HCT116 (cell line): Measurements from ENCODE around the gene NIN. TPM values are rescaled to one million over a fixed set of nuclear protein-coding genes. Genes with fewer than 3 reads are reported as not detected.

ENCODE experiments used
- ATAC-seq: fragments of 200-7000 bp; cut with Tn5 transposase; 2 replicates; pipeline ENCODE4 v1.9.1; 2020; ENCODE audit warnings: mild to moderate bottlenecking, moderate library complexity
- BruUV-seq: library from RNA; stranded (reverse); fragments of 400-500 nt; replicated peaks from 2 replicates; lab custom pipeline; 2021; lab: Mats Ljungman, UMichigan
- CTCF ChIA-PET: fragments of 300-600 bp; sonication (Branson Sonifier 250); formaldehyde crosslinking; loops from one replicate; lab custom pipeline; 2021; ENCODE audit warnings: antibody characterized with exemption; lab: Charles Lee
- POLR2A ChIA-PET: fragments of 300-600, 350-600 bp; sonication (Branson Sonifier 250); formaldehyde crosslinking; loops from one replicate; lab custom pipeline; 2021; ENCODE audit warnings: antibody characterized with exemption; lab: Charles Lee
- RAD21 ChIA-PET, 2 experiments: fragments of 300-600 bp; sonication (Branson Sonifier 250); formaldehyde crosslinking; loops; one replicate each; lab custom pipeline; 2023; ENCODE audit warnings: low total read pairs in 2 of 2; ENCODE audit not compliant: uncharacterized antibody in 2 of 2, unreplicated experiment in 2 of 2, low non-redundant PET in 1 of 2; lab: Charles Lee
- DNase-seq: peaks from one replicate; pipeline ENCODE4 v3.0.0-alpha.2; 2010; ENCODE audit warnings: low read depth, low spot score
- H2AFZ ChIP-seq: fragments of 200-600 bp; shearing (Covaris generic), sonication (generic); 2 replicates; pipeline ENCODE4 v1.6.1; 2017; ENCODE audit warnings: low read depth, mixed run types, mixed read lengths, antibody characterized with exemption, low read length; ENCODE audit not compliant: poor library complexity, severe bottlenecking
- H3K27ac ChIP-seq: 2 replicates; pipeline ENCODE4 v1.5.1; 2012; ENCODE audit warnings: low read depth, low read length
- H3K27me3 ChIP-seq: fragments of 200-600 bp; sonication (generic); 2 replicates; pipeline ENCODE4 v1.6.1; 2016; ENCODE audit warnings: mixed run types, low read length, mixed read lengths; ENCODE audit not compliant: insufficient read depth
- H3K36me3 ChIP-seq, 2 experiments: fragments of 200-500 bp in 1 of 2; fragments of 200-600 bp in 1 of 2; sonication (Bioruptor generic) in 1 of 2; sonication (generic) in 1 of 2; 2 replicates each; pipeline versions ENCODE4 v1.5.1 to v1.6.1; 2014 to 2016; ENCODE audit warnings: low read length in 2 of 2, inconsistent platforms in 1 of 2, mixed read lengths in 1 of 2, mixed run types in 1 of 2; ENCODE audit not compliant: insufficient read depth in 2 of 2, control insufficient read depth in 1 of 2
- H3K4me1 ChIP-seq, 2 experiments: fragments of 200-600 bp in 1 of 2; sonication (generic) in 1 of 2; 2 replicates each; pipeline versions ENCODE4 v1.5.1 to v1.6.1; 2012 to 2017; ENCODE audit warnings: low read length in 2 of 2, inconsistent platforms in 1 of 2, mild to moderate bottlenecking in 1 of 2, mixed read lengths in 1 of 2, mixed run types in 1 of 2, moderate library complexity in 1 of 2; ENCODE audit not compliant: insufficient read depth in 2 of 2, control insufficient read depth in 1 of 2
- H3K4me2 ChIP-seq: fragments of 200-600 bp; sonication (generic); 2 replicates; pipeline ENCODE4 v1.6.1; 2017; ENCODE audit warnings: mixed run types, low read length, mixed read lengths
- H3K4me3 ChIP-seq, 2 experiments: fragments of 200-600 bp in 1 of 2; sonication (generic) in 1 of 2; replicated peaks in 1 of 2; 2 replicates each; pipeline ENCODE4 v1.5.1; 2011 to 2016; ENCODE audit warnings: low read length in 2 of 2, control low read depth in 1 of 2, low read depth in 1 of 2, mild to moderate bottlenecking in 1 of 2, mixed read lengths in 1 of 2, mixed run types in 1 of 2
- H3K79me2 ChIP-seq: fragments of 200-600 bp; sonication (generic); 2 replicates; pipeline ENCODE4 v1.6.1; 2017; ENCODE audit warnings: mild to moderate bottlenecking, mixed run types, low read length, moderate library complexity, mixed read lengths; ENCODE audit not compliant: insufficient read depth
- H3K9ac ChIP-seq: fragments of 200-600 bp; sonication (generic); 2 replicates; pipeline ENCODE4 v1.6.1; 2016; ENCODE audit warnings: low read length, mixed read lengths
- H3K9me2 ChIP-seq: fragments of 200-600 bp; sonication (generic), shearing (Covaris generic); 2 replicates; pipeline ENCODE4 v1.6.1; 2017; ENCODE audit warnings: mixed run types, mild to moderate bottlenecking, moderate library complexity; ENCODE audit not compliant: insufficient read depth
- H3K9me3 ChIP-seq, 2 experiments: fragments of 200-500 bp in 1 of 2; fragments of 200-600 bp in 1 of 2; sonication (Bioruptor generic) in 1 of 2; sonication (generic) in 1 of 2; 2 replicates each; pipeline ENCODE4 v1.6.1; 2014 to 2017; ENCODE audit warnings: low read length in 2 of 2, mixed read lengths in 2 of 2, inconsistent platforms in 1 of 2, low read depth in 1 of 2, mild to moderate bottlenecking in 1 of 2, mixed run types in 1 of 2, moderate library complexity in 1 of 2; ENCODE audit not compliant: control insufficient read depth in 1 of 2, insufficient read depth in 1 of 2
- H4K20me1 ChIP-seq: fragments of 200-600 bp; sonication (generic), shearing (Covaris generic); 2 replicates; pipeline ENCODE4 v1.6.1; 2017; ENCODE audit warnings: mixed run types, mild to moderate bottlenecking, moderate library complexity; ENCODE audit not compliant: insufficient read depth
- CEBPB ChIP-seq: IDR thresholded peaks from 2 replicates; pipeline ENCODE4 v1.6.1; 2012; ENCODE audit warnings: low read depth
- CTCF ChIP-seq, 3 experiments: fragments of 200-600 bp in 1 of 3; sonication (generic) in 1 of 3; IDR thresholded peaks in 2 of 3; conservative IDR thresholded peaks in 1 of 3; 2 replicates each; pipeline ENCODE4 v1.5.1; 2012 to 2017; ENCODE audit warnings: low read depth in 2 of 3, low read length in 2 of 3, antibody characterized with exemption in 1 of 3, borderline replicate concordance in 1 of 3, control low read depth in 1 of 3, mild to moderate bottlenecking in 1 of 3, mixed read lengths in 1 of 3, mixed run types in 1 of 3, moderate library complexity in 1 of 3; ENCODE audit not compliant: insufficient read depth in 1 of 3
- ELF1 ChIP-seq: IDR thresholded peaks from 2 replicates; pipeline ENCODE4 v1.6.1; 2012; ENCODE audit warnings: low read depth, borderline replicate concordance
- FOSL1 ChIP-seq: IDR thresholded peaks from 2 replicates; pipeline ENCODE4 v1.6.1; 2012; ENCODE audit warnings: low read depth
- JUND ChIP-seq: IDR thresholded peaks from 2 replicates; pipeline ENCODE4 v1.6.1; 2012
- POLR2A ChIP-seq: IDR thresholded peaks from 2 replicates; pipeline ENCODE4 v1.7.0; 2011; ENCODE audit warnings: borderline replicate concordance; ENCODE audit not compliant: insufficient read depth, insufficient read length; ENCODE audit errors: extremely low read depth
- RAD21 ChIP-seq: IDR thresholded peaks from 2 replicates; pipeline ENCODE4 v1.6.1; 2012; ENCODE audit warnings: low read depth, mild to moderate bottlenecking
- SP1 ChIP-seq: IDR thresholded peaks from 2 replicates; pipeline ENCODE4 v1.6.1; 2012; ENCODE audit warnings: low read depth
- SRF ChIP-seq: IDR thresholded peaks from 2 replicates; pipeline ENCODE4 v1.6.1; 2012; ENCODE audit warnings: low read depth
- YY1 ChIP-seq: IDR thresholded peaks from 2 replicates; pipeline ENCODE4 v1.6.1; 2011; ENCODE audit warnings: low read length, low read depth, moderate library complexity, mild to moderate bottlenecking; ENCODE audit not compliant: insufficient replicate concordance; ENCODE audit errors: extremely low read depth
- ZFX ChIP-seq: fragments of 450-650 bp; IDR thresholded peaks from 2 replicates; pipeline ENCODE4 v1.6.1; 2017
- ZNF274 ChIP-seq: fragments of 200-500 bp; sonication (Bioruptor generic); IDR thresholded peaks from 2 replicates; pipeline ENCODE4 v1.6.1; 2014; ENCODE audit warnings: mild to moderate bottlenecking, low read depth, low read length, inconsistent platforms
- intact Hi-C: fragments of 100-400 bp; cut with micrococcal nuclease; formaldehyde crosslinking; loops from 2 replicates; pipeline ENCODE4 v1.10.0; 2022
- total RNA-seq: library from RNA; stranded (reverse); gene quantifications from one replicate; pipeline ENCODE4 v1.2.1, GENCODE V29; 2021; ENCODE audit not compliant: unreplicated experiment

Gene NIN
- total RNA-seq, 1 experiment from 2014 or later, result 39.6 TPM

GRCh38 chr14:50844391-50844790, 13.4 kb upstream of the NIN start:
- no peak overlapping the region for H3K4me2 ChIP-seq
- H3K27me3 ChIP-seq, result no peaks in the 10 kb centered on the region
- no peaks in the 10 kb centered on the region for H3K9me2 ChIP-seq
- POLR2A ChIA-PET, result no interaction called here
- no peak overlapping the region for H3K27ac ChIP-seq
- H3K9ac ChIP-seq, result no peak overlapping the region
- H4K20me1 ChIP-seq, result no peaks in the 10 kb centered on the region
- TF ChIP-seq RAD21, result no peak
- no peak for TF ChIP-seq JUND
- TF ChIP-seq ELF1, result no peak
- no peak for TF ChIP-seq POLR2A
- TF ChIP-seq FOSL1, result no peak
- TF ChIP-seq SP1, result no peak
- no peak for TF ChIP-seq CTCF (IDR thresholded peaks at IDR 0.05 in 2 of 3, conservative IDR thresholded peaks at IDR 0.05 in 1 of 3; ENCODE audit: borderline replicate concordance in 1 of 3, insufficient read depth in 1 of 3, low read depth in 2 of 3, low read length in 2 of 3)
- no peak for TF ChIP-seq SRF
- intact Hi-C loops, result no loop called here
- H3K36me3 ChIP-seq, result no peaks in the 10 kb centered on the region
- no peaks in the 10 kb centered on the region for H3K9me3 ChIP-seq
- no peak for DNase-seq
- RAD21 ChIA-PET, result no interaction called here
- no TSS peak for BruUV-seq
- no peak overlapping the region for H3K4me3 ChIP-seq
- H3K79me2 ChIP-seq, result no peaks in the 10 kb centered on the region
- no peak overlapping the region for H2AFZ ChIP-seq
- CTCF ChIA-PET, result interaction anchor here (1.0 kb wide), 1 partner anchor 16 kb away, joined by 3 read pairs; no protein-coding TSS in a partner anchor
- H3K4me1 ChIP-seq, result peaks cover 0 to 7% of the 10 kb centered on the region in 2 experiments; a peak in 1 of 4 replicates
- no peak for ATAC-seq

GRCh38 chr14:50839691-50840090, 8.7 kb upstream of the NIN start:
- Histone ChIP-seq H3K4me1 (peaks cover 0 to 3% of the 10 kb centered on the region in 2 experiments; a peak in 1 of 4 replicates), H3K9me3 (no peaks in the 10 kb centered on the region), H3K4me2 (no peak overlapping the region), H3K27ac (no peak overlapping the region), H2AFZ (no peak overlapping the region), H3K9ac (no peak overlapping the region), H3K27me3 (no peaks in the 10 kb centered on the region), H4K20me1 (no peaks in the 10 kb centered on the region), H3K79me2 (no peaks in the 10 kb centered on the region), H3K4me3 (no peak overlapping the region), H3K9me2 (no peaks in the 10 kb centered on the region), H3K36me3 (no peaks in the 10 kb centered on the region)
- POLR2A ChIA-PET, result no interaction called here
- no TSS peak for BruUV-seq
- ATAC-seq (no peak), DNase-seq (no peak)
- CTCF ChIA-PET, result interaction anchor here (0.8 kb wide), 1 partner anchor 21 kb away, joined by 3 read pairs; no protein-coding TSS in a partner anchor
- RAD21 ChIA-PET, result no interaction called here
- TF ChIP-seq SP1 (no peak), ZNF274 (no peak), ZFX (no peak), CTCF (IDR thresholded peaks at IDR 0.05 in 2 of 3, conservative IDR thresholded peaks at IDR 0.05 in 1 of 3; ENCODE audit: borderline replicate concordance in 1 of 3, insufficient read depth in 1 of 3, low read depth in 2 of 3, low read length in 2 of 3) (no peak), CEBPB (no peak), YY1 (no peak)
- intact Hi-C loops, result no loop called here
